ENCODE data around the gene GPRASP2.

- no peak for TF ChIP-seq EP300 (IDR thresholded peaks at IDR 0.05)
- TF ChIP-seq CTCF (IDR thresholded peaks at IDR 0.05) = no peak
These were observed 11.2 kb downstream of the GPRASP2 start for GRCh38 chrX:102723456-102723855.

All from ovary (tissue), 3 donors.